GM23338 (cell line): ENCODE measurements around the gene ARPC5. TPM values are rescaled to one million over a fixed set of nuclear protein-coding genes. Genes with fewer than 3 reads are reported as not detected.

ENCODE experiments used
- ATAC-seq: fragments of 200-7000 bp; cut with Tn5 transposase; 3 replicates; pipeline ENCODE4 v1.9.1; 2020
- DNase-seq: peaks from one replicate; pipeline ENCODE4 v3.0.0-alpha.2; 2015; ENCODE audit warnings: low spot score
- H2AFZ ChIP-seq: fragments of 200-600 bp; sonication (generic); 2 replicates; pipeline ENCODE4 v1.8.0; 2016; ENCODE audit warnings: antibody characterized with exemption, mild to moderate bottlenecking, moderate library complexity
- H3F3A ChIP-seq: fragments of 200-600 bp; sonication (generic); replicated peaks from 2 replicates; pipeline ENCODE4 v1.8.0; 2017; ENCODE audit warnings: antibody characterized with exemption, mixed run types, low read depth
- H3K27ac ChIP-seq: fragments of 200-600 bp; sonication (generic); 2 replicates; pipeline ENCODE4 v1.6.1; 2016; ENCODE audit warnings: low read depth
- H3K27me3 ChIP-seq: fragments of 200-600 bp; sonication (generic); 2 replicates; pipeline ENCODE4 v1.8.0; 2016; ENCODE audit warnings: mild to moderate bottlenecking, mixed run types, moderate library complexity; ENCODE audit not compliant: insufficient read depth
- H3K36me3 ChIP-seq: fragments of 200-600 bp; sonication (generic); 2 replicates; pipeline ENCODE4 v1.8.0; 2016; ENCODE audit warnings: mild to moderate bottlenecking; ENCODE audit not compliant: insufficient read depth
- H3K4me1 ChIP-seq: fragments of 200-600 bp; sonication (generic); 2 replicates; pipeline ENCODE4 v1.8.0; 2016; ENCODE audit warnings: mild to moderate bottlenecking, moderate library complexity; ENCODE audit not compliant: insufficient read depth
- H3K4me2 ChIP-seq: fragments of 200-600 bp; sonication (generic); 2 replicates; pipeline ENCODE4 v1.7.1; 2017; ENCODE audit warnings: mixed run types
- H3K4me3 ChIP-seq: fragments of 200-600 bp; sonication (generic); 2 replicates; pipeline ENCODE4 v1.6.1; 2016; ENCODE audit warnings: mixed run types
- H3K79me2 ChIP-seq: fragments of 200-600 bp; sonication (generic); replicated peaks from 2 replicates; pipeline ENCODE4 v1.8.0; 2017; ENCODE audit warnings: mild to moderate bottlenecking; ENCODE audit not compliant: insufficient read depth
- H3K9me2 ChIP-seq: fragments of 200-600 bp; sonication (generic); 2 replicates; pipeline ENCODE4 v1.8.0; 2017; ENCODE audit not compliant: insufficient read depth
- H4K20me1 ChIP-seq: fragments of 200-600 bp; sonication (generic); replicated peaks from 2 replicates; pipeline ENCODE4 v1.8.0; 2017; ENCODE audit warnings: mild to moderate bottlenecking; ENCODE audit not compliant: insufficient read depth
- H3K27ac Mint-ChIP-seq: 2 replicates; pipeline ENCODE4 v1.8.0; 2020; ENCODE audit warnings: inconsistent platforms, mild to moderate bottlenecking, moderate library complexity, mixed read lengths
- H3K27me3 Mint-ChIP-seq: 3 replicates; pipeline ENCODE4 v1.8.0; 2022; ENCODE audit warnings: low read depth, mild to moderate bottlenecking, moderate library complexity, mixed read lengths, inconsistent platforms; ENCODE audit not compliant: insufficient read depth, poor library complexity
- H3K36me3 Mint-ChIP-seq: 3 replicates; pipeline ENCODE4 v1.8.0; 2021; ENCODE audit warnings: low read depth, mild to moderate bottlenecking, inconsistent platforms, moderate library complexity, mixed read lengths
- H3K4me1 Mint-ChIP-seq: 3 replicates; pipeline ENCODE4 v1.8.0; 2020; ENCODE audit warnings: mild to moderate bottlenecking, inconsistent platforms, mixed read lengths
- H3K4me3 Mint-ChIP-seq: 3 replicates; pipeline ENCODE4 v1.8.0; 2021; ENCODE audit warnings: moderate library complexity, mild to moderate bottlenecking, inconsistent platforms, mixed read lengths
- H3K9me3 Mint-ChIP-seq: 3 replicates; pipeline ENCODE4 v1.8.0; 2020; ENCODE audit warnings: moderate library complexity, mild to moderate bottlenecking, inconsistent platforms, mixed read lengths
- CREB1 ChIP-seq: fragments of 250-450 bp; sonication (Bioruptor Pico); IDR thresholded peaks from 2 replicates; pipeline ENCODE4 v1.5.0; 2020; ENCODE audit warnings: low read depth, mild to moderate bottlenecking, moderate library complexity
- EZH2phosphoT487 ChIP-seq: fragments of 200-600 bp; sonication (generic); IDR thresholded peaks from one replicate; pipeline ENCODE4 v1.8.1; 2018; ENCODE audit warnings: antibody characterized with exemption; ENCODE audit not compliant: unreplicated experiment
- POLR2AphosphoS5 ChIP-seq: IDR thresholded peaks from 2 replicates; pipeline ENCODE4 v1.6.1; 2016; ENCODE audit warnings: antibody characterized with exemption, low read depth
- STAT1 ChIP-seq: IDR thresholded peaks from one replicate; pipeline ENCODE4 v1.6.1; 2016; ENCODE audit warnings: antibody characterized with exemption; ENCODE audit not compliant: unreplicated experiment
- polyA plus RNA-seq: library from polyadenylated mRNA; unstranded; fragments of >200 nt; fragmentation: Nextera tagmentation; extraction: Ambion mirVana; gene quantifications from 2 replicates; pipeline ENCODE4 v1.2.1, GENCODE V29; 2016
- total RNA-seq: library from RNA; depleted of rRNA; stranded (reverse); fragments of >200 nt; shearing (Covaris generic); gene quantifications from 2 replicates; pipeline ENCODE4 v1.2.3, GENCODE V29; 2014
- TF ChIP-seq, protein P1 (sequence below), 2 experiments: fragments of 200-600 bp in 1 of 2; sonication (generic) in 1 of 2; conservative IDR thresholded peaks; 2 replicates each; pipeline versions ENCODE4 v1.5.1 to v1.6.1; 2016 to 2017; ENCODE audit warnings: antibody characterized with exemption in 2 of 2, low read depth in 2 of 2, mild to moderate bottlenecking in 2 of 2, moderate library complexity in 1 of 2
- TF ChIP-seq, protein P2 (sequence below): IDR thresholded peaks from one replicate; pipeline ENCODE4 v1.6.1; 2018; ENCODE audit warnings: antibody characterized with exemption; ENCODE audit not compliant: unreplicated experiment
- TF ChIP-seq, protein P3 (sequence below): IDR thresholded peaks from 2 replicates; pipeline ENCODE4 v1.6.1; 2016; ENCODE audit warnings: antibody characterized with exemption

ARPC5 gene
- total and polyA plus RNA-seq, 2 experiments from 2014 or later: 75.4 to 98.9 TPM

DNA sequence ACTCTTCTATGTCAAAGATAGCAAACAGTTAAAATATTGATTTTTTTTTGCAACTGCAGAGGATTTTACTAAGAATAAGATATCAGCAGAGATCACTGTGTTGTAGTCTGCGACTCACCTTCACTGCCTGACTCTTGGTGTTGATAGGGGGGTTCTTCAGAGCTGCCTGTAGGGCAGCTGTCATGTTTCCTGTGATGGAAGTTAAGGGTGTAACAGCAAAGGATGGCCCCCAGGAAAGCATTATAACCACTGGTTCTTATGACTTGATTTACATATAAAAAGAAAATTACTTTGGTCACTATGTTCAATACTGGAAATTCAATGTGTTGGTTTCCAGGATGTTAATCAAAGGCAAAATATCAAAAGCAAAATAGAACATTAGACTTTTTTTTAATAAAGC, 2.6 kb downstream of the ARPC5 start:
- Histone ChIP-seq H2AFZ (no peak overlapping the region), H3K36me3 (peaks cover 24% of the 10 kb centered on the region; the same call in 1 of the 2 replicates), H3K27ac (0 out of 2 replicates have a peak overlapping the region, but pooled peaks have one; percentile 1), H3F3A (no peaks in the 10 kb centered on the region), H3K27me3 (peaks cover 9% of the 10 kb centered on the region; the same call in 1 of the 2 replicates), H3K79me2 (peaks cover 26% of the 10 kb centered on the region), H3K4me2 (peak overlapping the region; percentile 48), H3K4me3 (peak overlapping the region; percentile 71), H3K9me2 (no peaks in the 10 kb centered on the region), H3K4me1 (peaks cover 18% of the 10 kb centered on the region), H4K20me1 (no peaks in the 10 kb centered on the region)
- Mint-ChIP-seq H3K4me1 (peaks cover 34% of the 10 kb centered on the region), H3K9me3 (no peaks in the 10 kb centered on the region), H3K27me3 (peaks cover 9% of the 10 kb centered on the region), H3K27ac (peak overlapping the region; percentile 89; the same call in 1 of the 2 replicates), H3K4me3 (peak overlapping the region; percentile 98), H3K36me3 (peaks cover 28% of the 10 kb centered on the region)
- DNase-seq: no peak
- TF ChIP-seq STAT1: no peak
- TF ChIP-seq, protein P1, sequence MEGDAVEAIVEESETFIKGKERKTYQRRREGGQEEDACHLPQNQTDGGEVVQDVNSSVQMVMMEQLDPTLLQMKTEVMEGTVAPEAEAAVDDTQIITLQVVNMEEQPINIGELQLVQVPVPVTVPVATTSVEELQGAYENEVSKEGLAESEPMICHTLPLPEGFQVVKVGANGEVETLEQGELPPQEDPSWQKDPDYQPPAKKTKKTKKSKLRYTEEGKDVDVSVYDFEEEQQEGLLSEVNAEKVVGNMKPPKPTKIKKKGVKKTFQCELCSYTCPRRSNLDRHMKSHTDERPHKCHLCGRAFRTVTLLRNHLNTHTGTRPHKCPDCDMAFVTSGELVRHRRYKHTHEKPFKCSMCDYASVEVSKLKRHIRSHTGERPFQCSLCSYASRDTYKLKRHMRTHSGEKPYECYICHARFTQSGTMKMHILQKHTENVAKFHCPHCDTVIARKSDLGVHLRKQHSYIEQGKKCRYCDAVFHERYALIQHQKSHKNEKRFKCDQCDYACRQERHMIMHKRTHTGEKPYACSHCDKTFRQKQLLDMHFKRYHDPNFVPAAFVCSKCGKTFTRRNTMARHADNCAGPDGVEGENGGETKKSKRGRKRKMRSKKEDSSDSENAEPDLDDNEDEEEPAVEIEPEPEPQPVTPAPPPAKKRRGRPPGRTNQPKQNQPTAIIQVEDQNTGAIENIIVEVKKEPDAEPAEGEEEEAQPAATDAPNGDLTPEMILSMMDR (conservative IDR thresholded peaks at IDR 0.05; ENCODE audit: low read depth in 2 of 2): no peak
- ATAC-seq: no peak

DNA sequence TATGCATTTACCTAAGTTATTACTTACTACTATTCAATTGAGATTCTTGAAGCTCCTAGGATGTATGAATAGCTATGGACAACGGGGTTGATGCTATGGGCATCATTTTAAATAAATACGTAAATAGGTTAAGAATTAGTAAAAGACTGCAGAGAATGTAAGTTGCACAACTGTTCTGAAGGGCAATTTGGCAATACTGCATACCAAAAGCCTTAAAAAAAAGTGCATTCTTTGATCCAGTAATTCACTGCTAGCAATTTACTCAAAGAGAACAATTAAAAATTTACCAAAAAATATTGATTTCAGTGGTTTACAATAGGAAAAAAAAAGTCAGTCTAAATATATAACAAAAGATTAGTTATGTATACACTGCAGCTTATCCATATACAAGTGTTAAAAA, 3.5 kb downstream of the ARPC5 start:
- Histone ChIP-seq H3K4me2 (peak overlapping the region; percentile 48), H2AFZ (no peak overlapping the region), H3K4me1 (peaks cover 18% of the 10 kb centered on the region), H3F3A (no peaks in the 10 kb centered on the region), H3K79me2 (peaks cover 26% of the 10 kb centered on the region), H4K20me1 (no peaks in the 10 kb centered on the region), H3K36me3 (peaks cover 24% of the 10 kb centered on the region; the same call in 1 of the 2 replicates), H3K27me3 (peaks cover 6% of the 10 kb centered on the region; the same call in 1 of the 2 replicates), H3K9me2 (no peaks in the 10 kb centered on the region), H3K27ac (no peak overlapping the region), H3K4me3 (peak overlapping the region; percentile 7; the same call in 1 of the 2 replicates)
- Mint-ChIP-seq H3K36me3 (peaks cover 28% of the 10 kb centered on the region), H3K27me3 (peaks cover 9% of the 10 kb centered on the region), H3K4me3 (peak overlapping the region; percentile 8; the same call in 1 of the 3 replicates), H3K27ac (no peak overlapping the region), H3K9me3 (no peaks in the 10 kb centered on the region), H3K4me1 (peaks cover 34% of the 10 kb centered on the region)
- no peak for DNase-seq
- ATAC-seq: no peak
- TF ChIP-seq POLR2AphosphoS5: no peak
- TF ChIP-seq CREB1 (CRISPR knock-in tag): no peak
- no peak for TF ChIP-seq EZH2phosphoT487
- TF ChIP-seq, protein P2, sequence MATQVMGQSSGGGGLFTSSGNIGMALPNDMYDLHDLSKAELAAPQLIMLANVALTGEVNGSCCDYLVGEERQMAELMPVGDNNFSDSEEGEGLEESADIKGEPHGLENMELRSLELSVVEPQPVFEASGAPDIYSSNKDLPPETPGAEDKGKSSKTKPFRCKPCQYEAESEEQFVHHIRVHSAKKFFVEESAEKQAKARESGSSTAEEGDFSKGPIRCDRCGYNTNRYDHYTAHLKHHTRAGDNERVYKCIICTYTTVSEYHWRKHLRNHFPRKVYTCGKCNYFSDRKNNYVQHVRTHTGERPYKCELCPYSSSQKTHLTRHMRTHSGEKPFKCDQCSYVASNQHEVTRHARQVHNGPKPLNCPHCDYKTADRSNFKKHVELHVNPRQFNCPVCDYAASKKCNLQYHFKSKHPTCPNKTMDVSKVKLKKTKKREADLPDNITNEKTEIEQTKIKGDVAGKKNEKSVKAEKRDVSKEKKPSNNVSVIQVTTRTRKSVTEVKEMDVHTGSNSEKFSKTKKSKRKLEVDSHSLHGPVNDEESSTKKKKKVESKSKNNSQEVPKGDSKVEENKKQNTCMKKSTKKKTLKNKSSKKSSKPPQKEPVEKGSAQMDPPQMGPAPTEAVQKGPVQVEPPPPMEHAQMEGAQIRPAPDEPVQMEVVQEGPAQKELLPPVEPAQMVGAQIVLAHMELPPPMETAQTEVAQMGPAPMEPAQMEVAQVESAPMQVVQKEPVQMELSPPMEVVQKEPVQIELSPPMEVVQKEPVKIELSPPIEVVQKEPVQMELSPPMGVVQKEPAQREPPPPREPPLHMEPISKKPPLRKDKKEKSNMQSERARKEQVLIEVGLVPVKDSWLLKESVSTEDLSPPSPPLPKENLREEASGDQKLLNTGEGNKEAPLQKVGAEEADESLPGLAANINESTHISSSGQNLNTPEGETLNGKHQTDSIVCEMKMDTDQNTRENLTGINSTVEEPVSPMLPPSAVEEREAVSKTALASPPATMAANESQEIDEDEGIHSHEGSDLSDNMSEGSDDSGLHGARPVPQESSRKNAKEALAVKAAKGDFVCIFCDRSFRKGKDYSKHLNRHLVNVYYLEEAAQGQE: no peak
- TF ChIP-seq, protein P3, sequence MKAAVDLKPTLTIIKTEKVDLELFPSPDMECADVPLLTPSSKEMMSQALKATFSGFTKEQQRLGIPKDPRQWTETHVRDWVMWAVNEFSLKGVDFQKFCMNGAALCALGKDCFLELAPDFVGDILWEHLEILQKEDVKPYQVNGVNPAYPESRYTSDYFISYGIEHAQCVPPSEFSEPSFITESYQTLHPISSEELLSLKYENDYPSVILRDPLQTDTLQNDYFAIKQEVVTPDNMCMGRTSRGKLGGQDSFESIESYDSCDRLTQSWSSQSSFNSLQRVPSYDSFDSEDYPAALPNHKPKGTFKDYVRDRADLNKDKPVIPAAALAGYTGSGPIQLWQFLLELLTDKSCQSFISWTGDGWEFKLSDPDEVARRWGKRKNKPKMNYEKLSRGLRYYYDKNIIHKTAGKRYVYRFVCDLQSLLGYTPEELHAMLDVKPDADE: no peak
- TF ChIP-seq, protein P1 (conservative IDR thresholded peaks at IDR 0.05; ENCODE audit: low read depth in 2 of 2): no peak
